ENCODE results near the gene DLX2.
A peak's percentile ranks its signal among the peaks of the same experiment; 100 is the strongest.

The DLX2 gene

GRCh38 chr2:172107690-172108586 lies 5.2 kb upstream of the DLX2 start:
- no peak for DNase-seq

GRCh38 chr2:172106108-172106961 lies 3.6 kb upstream of the DLX2 start:
- DNase-seq, result peak; percentile 47

- no peak for DNase-seq
Observed at GRCh38 chr2:172105471-172106107, 2.9 kb upstream of the DLX2 start.

GRCh38 chr2:172103471-172104272 lies 972 bp upstream of the DLX2 start:
- DNase-seq, result peak; percentile 69

GRCh38 chr2:172101821-172102390 lies 794 bp downstream of the DLX2 start:
- DNase-seq, result no peak

- no peak for DNase-seq
Observed at GRCh38 chr2:172100935-172101820, 1.5 kb downstream of the DLX2 start.

- no peak for DNase-seq
Observed at GRCh38 chr2:172100080-172100934, 2.4 kb downstream of the DLX2 start.

GRCh38 chr2:172099472-172100079 lies 3.1 kb downstream of the DLX2 start:
- DNase-seq, result no peak

- peak; percentile 37 for DNase-seq
Observed at GRCh38 chr2:172098650-172099471, 3.8 kb downstream of the DLX2 start.

- no peak for DNase-seq
Observed at GRCh38 chr2:172098287-172098649, 4.4 kb downstream of the DLX2 start.

- no peak for DNase-seq
Observed at GRCh38 chr2:172097557-172098131, 5.1 kb downstream of the DLX2 start.

- DNase-seq, result no peak
Observed at GRCh38 chr2:172096626-172097547, 5.8 kb downstream of the DLX2 start.

GRCh38 chr2:172095905-172096625 lies 6.6 kb downstream of the DLX2 start:
- no peak for DNase-seq

GRCh38 chr2:172095146-172095904 lies 7.4 kb downstream of the DLX2 start:
- DNase-seq, result peak; percentile 68

- DNase-seq, result no peak
Observed at GRCh38 chr2:172094294-172095145, 8.2 kb downstream of the DLX2 start.

Data from activated CD4-positive, alpha-beta T cell treated with anti-CD3 and anti-CD28 coated beads, Interleukin-10, Interleukin-2, amounts not matched to agents 100 ng/mL and 50 ng/mL, durations not matched to agents 16 hours and 8 hours (primary cell).